SK-N-SH treated with all-trans-retinoic acid at 6 μM for 48 hours (cell line): ENCODE measurements around the gene FARS2.

Experiments used
- ATAC-seq: fragments of 200-7000 bp; cut with Tn5 transposase; 3 replicates; pipeline ENCODE4 v1.9.1; 2020; ENCODE audit warnings: mild to moderate bottlenecking, moderate library complexity
- BACH2 ChIP-seq: fragments of 250-450 bp; sonication (Bioruptor Pico); IDR thresholded peaks from 2 replicates; pipeline ENCODE4 v1.9.0; 2021; ENCODE audit warnings: mild to moderate bottlenecking, borderline replicate concordance
- CREB5 ChIP-seq: fragments of 250-450 bp; sonication (Bioruptor Pico); IDR thresholded peaks from 2 replicates; pipeline ENCODE4 v1.5.1; 2020; ENCODE audit warnings: low read depth, mild to moderate bottlenecking, moderate library complexity
- CSRNP3 ChIP-seq: fragments of 250-450 bp; sonication (Bioruptor Pico); IDR thresholded peaks from 2 replicates; pipeline ENCODE4 v1.5.1; 2021; ENCODE audit warnings: mild to moderate bottlenecking, moderate library complexity
- ESRRG ChIP-seq: fragments of 250-450 bp; sonication (Bioruptor Pico); IDR thresholded peaks from 2 replicates; pipeline ENCODE4 v1.6.1; 2021; ENCODE audit warnings: mild to moderate bottlenecking
- ISL1 ChIP-seq: fragments of 250-450 bp; sonication (Bioruptor Pico); IDR thresholded peaks from 2 replicates; pipeline ENCODE4 v2.1.2; 2022; ENCODE audit warnings: mild to moderate bottlenecking, moderate library complexity
- OSR1 ChIP-seq: fragments of 250-450 bp; sonication (Bioruptor Pico); IDR thresholded peaks from 2 replicates; pipeline ENCODE4 v1.8.0; 2022; ENCODE audit warnings: moderate library complexity, mild to moderate bottlenecking, inconsistent platforms
- PATZ1 ChIP-seq: fragments of 250-450 bp; sonication (Bioruptor Pico); IDR thresholded peaks from 2 replicates; pipeline ENCODE4 v1.8.0; 2020; ENCODE audit warnings: mild to moderate bottlenecking, moderate library complexity, borderline replicate concordance
- POU6F1 ChIP-seq: fragments of 250-450 bp; sonication (Bioruptor Pico); IDR thresholded peaks from 2 replicates; pipeline ENCODE4 v1.8.0; 2021; ENCODE audit warnings: low read depth, mild to moderate bottlenecking, moderate library complexity, borderline replicate concordance
- PPARA ChIP-seq: fragments of 250-450 bp; sonication (Bioruptor Pico); IDR thresholded peaks from 2 replicates; pipeline ENCODE4 v1.5.0; 2020; ENCODE audit warnings: mild to moderate bottlenecking, borderline replicate concordance
- RARB ChIP-seq: fragments of 250-450 bp; sonication (Bioruptor Pico); IDR thresholded peaks from 2 replicates; pipeline ENCODE4 v1.8.0; 2021; ENCODE audit warnings: mild to moderate bottlenecking, moderate library complexity
- SNAI2 ChIP-seq: fragments of 250-450 bp; sonication (Bioruptor Pico); IDR thresholded peaks from 2 replicates; pipeline ENCODE4 v1.5.0; 2020; ENCODE audit warnings: mild to moderate bottlenecking, moderate library complexity
- TCF4 ChIP-seq: fragments of 250-450 bp; sonication (Bioruptor Pico); IDR thresholded peaks from 2 replicates; pipeline ENCODE4 v1.8.0; 2021; ENCODE audit warnings: mild to moderate bottlenecking, moderate library complexity, borderline replicate concordance
- TOX ChIP-seq: fragments of 250-450 bp; sonication (Bioruptor Pico); IDR thresholded peaks from 2 replicates; pipeline ENCODE4 v1.8.0; 2021; ENCODE audit warnings: mild to moderate bottlenecking, moderate library complexity, borderline replicate concordance
- TSHZ2 ChIP-seq: fragments of 250-450 bp; sonication (Bioruptor Pico); IDR thresholded peaks from 2 replicates; pipeline ENCODE4 v1.5.0; 2020; ENCODE audit warnings: mild to moderate bottlenecking, moderate library complexity
- ZC3H10 ChIP-seq: fragments of 250-450 bp; sonication (Bioruptor Pico); IDR thresholded peaks from 2 replicates; pipeline ENCODE4 v1.5.1; 2021; ENCODE audit warnings: mild to moderate bottlenecking, moderate library complexity
- ZFP30 ChIP-seq: fragments of 450-650 bp; formaldehyde crosslinking; IDR thresholded peaks from 2 replicates; pipeline ENCODE4 v1.5.0; 2022; ENCODE audit warnings: mild to moderate bottlenecking, moderate library complexity
- ZNF565 ChIP-seq: fragments of 450-650 bp; formaldehyde crosslinking; conservative IDR thresholded peaks from 2 replicates; pipeline ENCODE4 v1.5.0; 2020; ENCODE audit warnings: low read depth, mild to moderate bottlenecking, moderate library complexity
- ZNF70 ChIP-seq: fragments of 450-650 bp; formaldehyde crosslinking; IDR thresholded peaks from 2 replicates; pipeline ENCODE4 v1.5.0; 2020; ENCODE audit warnings: mild to moderate bottlenecking, moderate library complexity

Gene FARS2

GRCh38 chr6:5765141-5765760 is 503.9 kb downstream of the FARS2 start:
- ATAC-seq = no peak
- TF ChIP-seq RARB (CRISPR knock-in tag) (no peak), ZNF70 (CRISPR knock-in tag) (no peak), ZC3H10 (no peak), TOX (no peak), SNAI2 (no peak), PATZ1 (no peak), CREB5 (no peak), OSR1 (CRISPR knock-in tag) (no peak), CSRNP3 (CRISPR knock-in tag) (no peak), TCF4 (CRISPR knock-in tag) (no peak), PPARA (no peak)

- TF ChIP-seq TSHZ2 (CRISPR knock-in tag) = no peak
- no peak for TF ChIP-seq PATZ1
- TF ChIP-seq ESRRG (CRISPR knock-in tag) = no peak
- TF ChIP-seq CSRNP3 (CRISPR knock-in tag) = no peak
- no peak for TF ChIP-seq ISL1
- no peak for TF ChIP-seq ZNF565 (CRISPR knock-in tag)
- TF ChIP-seq ZNF70 (CRISPR knock-in tag) = no peak
- no peak for TF ChIP-seq PPARA
- TF ChIP-seq ZFP30 (CRISPR knock-in tag) = no peak
- TF ChIP-seq ZC3H10 = no peak
- TF ChIP-seq RARB (CRISPR knock-in tag) = no peak
- TF ChIP-seq CREB5 = no peak
- TF ChIP-seq SNAI2 = no peak
- no peak for TF ChIP-seq BACH2 (CRISPR knock-in tag)
- no peak for TF ChIP-seq POU6F1 (CRISPR knock-in tag)
- peak; percentile 49; the same call in 2 of the 3 replicates for ATAC-seq
Observed at GRCh38 chr6:5766260-5766659, 504.9 kb downstream of the FARS2 start.
